ENCODE results near the gene SELPLG.

Gene SELPLG

GRCh38 chr12:108616941-108617858, 16.5 kb downstream of the SELPLG start:
- no peak for DNase-seq

- no peak for DNase-seq
These were observed 17.3 kb downstream of the SELPLG start for GRCh38 chr12:108616359-108616758.

- DNase-seq: no peak
These were observed 17.8 kb downstream of the SELPLG start for GRCh38 chr12:108615918-108616317.

GRCh38 chr12:108614639-108615038, 19.1 kb downstream of the SELPLG start:
- DNase-seq: no peak

- DNase-seq: no peak
These were observed 19.7 kb downstream of the SELPLG start for GRCh38 chr12:108614041-108614440.

GRCh38 chr12:108613548-108613947, 20.1 kb downstream of the SELPLG start:
- DNase-seq: no peak

- DNase-seq: no peak
These were observed 20.9 kb downstream of the SELPLG start for GRCh38 chr12:108612788-108613282.

- no peak for DNase-seq
These were observed 21.7 kb downstream of the SELPLG start for GRCh38 chr12:108611884-108612415.

GRCh38 chr12:108610856-108611605, 22.7 kb downstream of the SELPLG start:
- DNase-seq: no peak

- DNase-seq: no peak
These were observed 23.3 kb downstream of the SELPLG start for GRCh38 chr12:108610336-108610815.

GRCh38 chr12:108609537-108610335, 24.0 kb downstream of the SELPLG start:
- DNase-seq: no peak

- DNase-seq: no peak
These were observed 25.1 kb downstream of the SELPLG start for GRCh38 chr12:108608616-108609015.

- no peak for DNase-seq
These were observed 25.6 kb downstream of the SELPLG start for GRCh38 chr12:108607981-108608600.

- no peak for DNase-seq
These were observed 27.2 kb downstream of the SELPLG start for GRCh38 chr12:108606492-108606891.

GRCh38 chr12:108605690-108606406, 27.8 kb downstream of the SELPLG start:
- no peak for DNase-seq

GRCh38 chr12:108605000-108605689, 28.5 kb downstream of the SELPLG start:
- DNase-seq: no peak

GRCh38 chr12:108604208-108604941, 29.3 kb downstream of the SELPLG start:
- no peak for DNase-seq

GRCh38 chr12:108603743-108604142, 30.0 kb downstream of the SELPLG start:
- DNase-seq: no peak

GRCh38 chr12:108602976-108603704, 30.6 kb downstream of the SELPLG start:
- DNase-seq: no peak
